GM23338 (cell line): ENCODE data around the gene ERC1. TPM values are rescaled to one million over a fixed set of nuclear protein-coding genes. Genes with fewer than 3 reads are reported as not detected.
A peak's percentile ranks its signal among the peaks of the same experiment; 100 is the strongest.

Experiments
- ATAC-seq: fragments of 200-7000 bp; cut with Tn5 transposase; 3 replicates; pipeline ENCODE4 v1.9.1; 2020
- DNase-seq: peaks from one replicate; pipeline ENCODE4 v3.0.0-alpha.2; 2015; ENCODE audit warnings: low spot score
- H2AFZ ChIP-seq: fragments of 200-600 bp; sonication (generic); 2 replicates; pipeline ENCODE4 v1.8.0; 2016; ENCODE audit warnings: antibody characterized with exemption, mild to moderate bottlenecking, moderate library complexity
- H3F3A ChIP-seq: fragments of 200-600 bp; sonication (generic); replicated peaks from 2 replicates; pipeline ENCODE4 v1.8.0; 2017; ENCODE audit warnings: antibody characterized with exemption, mixed run types, low read depth
- H3K27ac ChIP-seq: fragments of 200-600 bp; sonication (generic); 2 replicates; pipeline ENCODE4 v1.6.1; 2016; ENCODE audit warnings: low read depth
- H3K27me3 ChIP-seq: fragments of 200-600 bp; sonication (generic); 2 replicates; pipeline ENCODE4 v1.8.0; 2016; ENCODE audit warnings: mild to moderate bottlenecking, mixed run types, moderate library complexity; ENCODE audit not compliant: insufficient read depth
- H3K36me3 ChIP-seq: fragments of 200-600 bp; sonication (generic); 2 replicates; pipeline ENCODE4 v1.8.0; 2016; ENCODE audit warnings: mild to moderate bottlenecking; ENCODE audit not compliant: insufficient read depth
- H3K4me1 ChIP-seq: fragments of 200-600 bp; sonication (generic); 2 replicates; pipeline ENCODE4 v1.8.0; 2016; ENCODE audit warnings: mild to moderate bottlenecking, moderate library complexity; ENCODE audit not compliant: insufficient read depth
- H3K4me2 ChIP-seq: fragments of 200-600 bp; sonication (generic); 2 replicates; pipeline ENCODE4 v1.7.1; 2017; ENCODE audit warnings: mixed run types
- H3K4me3 ChIP-seq: fragments of 200-600 bp; sonication (generic); 2 replicates; pipeline ENCODE4 v1.6.1; 2016; ENCODE audit warnings: mixed run types
- H3K79me2 ChIP-seq: fragments of 200-600 bp; sonication (generic); replicated peaks from 2 replicates; pipeline ENCODE4 v1.8.0; 2017; ENCODE audit warnings: mild to moderate bottlenecking; ENCODE audit not compliant: insufficient read depth
- H3K9me2 ChIP-seq: fragments of 200-600 bp; sonication (generic); 2 replicates; pipeline ENCODE4 v1.8.0; 2017; ENCODE audit not compliant: insufficient read depth
- H4K20me1 ChIP-seq: fragments of 200-600 bp; sonication (generic); replicated peaks from 2 replicates; pipeline ENCODE4 v1.8.0; 2017; ENCODE audit warnings: mild to moderate bottlenecking; ENCODE audit not compliant: insufficient read depth
- H3K27ac Mint-ChIP-seq: 2 replicates; pipeline ENCODE4 v1.8.0; 2020; ENCODE audit warnings: inconsistent platforms, mild to moderate bottlenecking, moderate library complexity, mixed read lengths
- H3K27me3 Mint-ChIP-seq: 3 replicates; pipeline ENCODE4 v1.8.0; 2022; ENCODE audit warnings: low read depth, mild to moderate bottlenecking, moderate library complexity, mixed read lengths, inconsistent platforms; ENCODE audit not compliant: insufficient read depth, poor library complexity
- H3K36me3 Mint-ChIP-seq: 3 replicates; pipeline ENCODE4 v1.8.0; 2021; ENCODE audit warnings: low read depth, mild to moderate bottlenecking, inconsistent platforms, moderate library complexity, mixed read lengths
- H3K4me1 Mint-ChIP-seq: 3 replicates; pipeline ENCODE4 v1.8.0; 2020; ENCODE audit warnings: mild to moderate bottlenecking, inconsistent platforms, mixed read lengths
- H3K4me3 Mint-ChIP-seq: 3 replicates; pipeline ENCODE4 v1.8.0; 2021; ENCODE audit warnings: moderate library complexity, mild to moderate bottlenecking, inconsistent platforms, mixed read lengths
- H3K9me3 Mint-ChIP-seq: 3 replicates; pipeline ENCODE4 v1.8.0; 2020; ENCODE audit warnings: moderate library complexity, mild to moderate bottlenecking, inconsistent platforms, mixed read lengths
- CTCF ChIP-seq, 2 experiments: fragments of 200-600 bp in 1 of 2; sonication (generic) in 1 of 2; conservative IDR thresholded peaks; 2 replicates each; pipeline versions ENCODE4 v1.5.1 to v1.6.1; 2016 to 2017; ENCODE audit warnings: antibody characterized with exemption in 2 of 2, low read depth in 2 of 2, mild to moderate bottlenecking in 2 of 2, moderate library complexity in 1 of 2
- EZH2 ChIP-seq: fragments of 200-600 bp; sonication (generic); IDR thresholded peaks from one replicate; pipeline ENCODE4 v1.8.0; 2017; ENCODE audit warnings: antibody characterized with exemption, mild to moderate bottlenecking, low read depth; ENCODE audit not compliant: unreplicated experiment
- EZH2phosphoT487 ChIP-seq: fragments of 200-600 bp; sonication (generic); IDR thresholded peaks from one replicate; pipeline ENCODE4 v1.8.1; 2018; ENCODE audit warnings: antibody characterized with exemption; ENCODE audit not compliant: unreplicated experiment
- JUNB ChIP-seq: IDR thresholded peaks from one replicate; pipeline ENCODE4 v1.6.1; 2016; ENCODE audit warnings: antibody characterized with exemption; ENCODE audit not compliant: unreplicated experiment
- REST ChIP-seq: IDR thresholded peaks from one replicate; pipeline ENCODE4 v1.6.1; 2018; ENCODE audit warnings: antibody characterized with exemption; ENCODE audit not compliant: unreplicated experiment
- ZNF331 ChIP-seq: fragments of 250-450 bp; sonication (Bioruptor Pico); IDR thresholded peaks from 2 replicates; pipeline ENCODE4 v1.5.0; 2020; ENCODE audit warnings: low read depth, mild to moderate bottlenecking, moderate library complexity
- ZNF462 ChIP-seq: fragments of 250-450 bp; sonication (Bioruptor Pico); IDR thresholded peaks from 2 replicates; pipeline ENCODE4 v1.5.0; 2020; ENCODE audit warnings: mild to moderate bottlenecking, moderate library complexity
- polyA plus RNA-seq: library from polyadenylated mRNA; unstranded; fragments of >200 nt; fragmentation: Nextera tagmentation; extraction: Ambion mirVana; gene quantifications from 2 replicates; pipeline ENCODE4 v1.2.1, GENCODE V29; 2016
- total RNA-seq: library from RNA; depleted of rRNA; stranded (reverse); fragments of >200 nt; shearing (Covaris generic); gene quantifications from 2 replicates; pipeline ENCODE4 v1.2.3, GENCODE V29; 2014

ERC1 gene
- total and polyA plus RNA-seq, 2 experiments from 2014 or later: 28.1 to 35.3 TPM

GRCh38 chr12:946631-947030 is 44.4 kb upstream of the ERC1 start (continued):
- TF ChIP-seq CTCF (conservative IDR thresholded peaks at IDR 0.05; ENCODE audit: low read depth in 2 of 2) (no peak), EZH2 (no peak)

GRCh38 chr12:948238-948637 is 42.8 kb upstream of the ERC1 start:
- Histone ChIP-seq H3K9me2 (no peaks in the 10 kb centered on the region), H3K4me2 (peak overlapping the region; percentile 91), H3K4me1 (no peaks in the 10 kb centered on the region), H4K20me1 (peaks cover 6% of the 10 kb centered on the region; the same call in 1 of the 2 replicates), H3K79me2 (peaks cover 51% of the 10 kb centered on the region), H3K36me3 (no peaks in the 10 kb centered on the region), H3F3A (0 out of 2 replicates have a peak, but pooled peaks cover 3% of the 10 kb centered on the region), H3K27me3 (no peaks in the 10 kb centered on the region), H3K27ac (no peak overlapping the region), H2AFZ (no peak overlapping the region), H3K4me3 (peak overlapping the region; percentile 74)
- H3K4me1 Mint-ChIP-seq: peaks cover 4% of the 10 kb centered on the region
- no peak for TF ChIP-seq ZNF462 (CRISPR knock-in tag)
- no peak for TF ChIP-seq ZNF331
- TF ChIP-seq EZH2phosphoT487: no peak
- no peak for TF ChIP-seq REST
- no peak for TF ChIP-seq JUNB
- TF ChIP-seq CTCF (conservative IDR thresholded peaks at IDR 0.05; ENCODE audit: low read depth in 2 of 2): no peak
- TF ChIP-seq EZH2: no peak
- 0 out of 3 replicates have a peak, but pooled peaks cover 4% of the 10 kb centered on the region for H3K9me3 Mint-ChIP-seq
- H3K36me3 Mint-ChIP-seq: peaks cover 17% of the 10 kb centered on the region; the same call in 2 of the 3 replicates
- ATAC-seq (no peak), DNase-seq (no peak)
- peaks cover 10% of the 10 kb centered on the region for H3K27me3 Mint-ChIP-seq
- no peak overlapping the region for H3K27ac Mint-ChIP-seq
- H3K4me3 Mint-ChIP-seq: peak overlapping the region; percentile 100
